Fibroblast of skin of right biceps (primary cell): ENCODE data around the gene SNRPF.
A peak's percentile ranks its signal among the peaks of the same experiment; 100 is the strongest.
"Not testable (repeated sequence)": the region's sequence is repeated elsewhere in the genome, so short reads cannot be mapped to it uniquely, and the experiment has no call there.

Source experiments
- DNase-seq: peaks from one replicate; pipeline ENCODE4 v3.0.0-alpha.2; 2013

Gene SNRPF

DNA sequence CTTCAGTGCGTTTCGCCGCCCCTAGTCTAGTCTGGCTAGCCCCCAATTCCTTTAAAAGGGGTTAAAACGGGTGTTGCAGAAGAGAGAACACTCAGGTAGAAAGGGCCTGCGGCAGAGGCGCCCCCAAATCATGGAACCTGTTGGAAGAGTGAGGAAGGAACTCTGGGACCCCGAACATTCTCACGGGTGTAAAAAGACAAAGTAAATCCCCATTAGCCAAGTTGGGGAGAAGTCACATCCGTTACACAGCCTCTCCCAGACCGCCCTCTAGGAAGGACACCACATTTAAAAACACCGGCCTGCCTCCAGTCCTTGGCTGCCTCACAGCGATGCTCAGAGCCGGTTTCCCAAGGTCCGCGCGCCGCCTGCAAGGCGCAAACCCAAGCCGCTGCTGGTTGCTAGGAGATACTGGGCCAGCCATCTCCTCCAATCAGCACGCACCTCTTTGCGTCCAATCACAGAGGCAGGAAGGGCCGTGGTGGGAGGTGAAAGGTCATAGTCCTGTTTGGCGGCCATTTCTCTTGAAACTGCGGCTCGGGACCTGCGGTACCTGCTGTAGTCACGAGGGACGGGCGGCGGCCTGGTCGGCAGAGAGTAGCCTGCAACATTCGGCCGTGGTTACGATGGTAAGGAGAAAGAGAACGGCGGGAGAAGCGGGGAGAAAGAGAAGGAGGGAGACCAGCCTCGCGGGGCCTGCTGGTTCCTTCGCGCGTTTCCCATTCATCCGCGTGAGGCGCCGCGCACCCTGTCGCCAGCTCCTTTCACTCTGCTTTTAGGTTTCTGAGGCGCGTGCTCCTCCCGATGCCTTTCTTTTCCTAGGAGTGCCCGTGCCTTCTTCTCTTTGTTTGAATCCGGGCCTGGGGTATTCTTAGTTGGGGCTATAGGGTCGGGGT lies at the start of gene SNRPF:
Gene SNRPF (plus strand): TSS at position 502 of the 893 bp plus-strand sequence. CDS start 122 bp downstream, at position 624.
- DNase-seq: peak; percentile 97

DNA sequence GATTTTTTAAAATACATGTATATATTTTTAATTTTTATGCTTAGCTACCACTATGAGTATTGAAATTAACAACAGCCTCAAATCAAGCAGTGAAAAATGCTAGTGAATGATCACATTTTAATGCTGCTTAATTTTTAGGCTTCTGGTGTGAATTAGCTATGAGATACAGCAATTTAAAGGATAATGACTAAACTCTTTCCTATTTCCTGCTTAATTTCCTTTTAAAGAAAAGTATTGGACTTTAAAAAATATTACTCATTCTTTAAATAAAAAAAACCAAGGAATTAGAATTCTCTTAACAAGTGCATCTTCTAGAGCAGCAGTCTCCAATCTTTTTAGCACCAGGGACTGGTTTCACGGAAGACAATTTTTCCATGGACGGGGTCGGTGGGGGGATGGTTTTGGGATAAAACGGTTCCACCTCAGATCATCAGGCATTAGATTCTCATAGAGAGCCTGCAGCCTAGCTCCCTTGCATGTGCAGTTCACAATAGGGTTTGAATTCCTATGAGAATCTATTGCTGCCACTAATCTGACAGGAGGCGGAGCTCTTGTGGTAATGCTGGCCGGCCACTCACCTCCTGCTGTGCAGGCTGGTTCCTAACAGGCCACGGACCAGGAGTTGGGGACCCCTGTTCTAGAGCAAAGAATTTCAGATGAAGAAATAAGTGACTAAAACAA lies 49.6 kb upstream of the SNRPF start:
- no peak for DNase-seq

DNA sequence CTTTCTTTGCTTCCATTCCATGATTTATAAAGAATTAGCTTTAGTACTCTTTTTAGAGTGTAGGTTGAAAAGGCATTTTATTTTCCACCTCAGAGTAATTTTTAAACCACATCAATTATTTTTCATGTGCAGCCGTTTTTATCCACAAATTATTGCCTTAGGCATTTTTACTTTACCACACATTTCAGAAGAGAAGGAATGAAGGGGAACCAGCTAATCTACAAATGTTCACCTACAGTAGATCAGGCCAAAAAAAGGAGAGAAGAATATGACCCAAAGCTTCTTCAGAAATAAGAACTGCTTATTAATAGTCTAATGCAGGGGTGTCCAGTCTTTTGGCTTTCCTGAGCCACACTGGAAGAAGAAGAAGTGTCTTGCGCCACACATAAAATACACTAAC lies 48.3 kb upstream of the SNRPF start:
- DNase-seq: no peak

DNA sequence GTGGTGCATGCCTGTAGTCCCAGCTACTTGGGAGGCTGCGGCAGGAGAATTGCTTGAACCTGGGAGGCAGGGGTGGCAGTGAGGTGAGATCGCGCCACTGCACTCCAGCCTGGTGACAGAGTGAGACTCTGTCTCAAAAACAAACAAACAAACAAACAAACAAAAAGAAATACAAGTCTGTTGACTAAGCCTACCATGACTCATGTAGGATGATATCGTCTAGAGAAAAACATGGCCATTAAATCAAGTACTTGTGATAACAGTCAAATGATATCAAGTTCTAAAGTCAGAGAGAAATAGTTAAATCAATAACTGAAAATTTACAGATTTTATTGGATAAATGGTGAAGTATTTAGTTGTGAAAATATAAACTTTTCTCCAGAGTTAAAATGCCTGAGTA lies 46.6 kb upstream of the SNRPF start:
- not testable (repeated sequence) for DNase-seq

DNA sequence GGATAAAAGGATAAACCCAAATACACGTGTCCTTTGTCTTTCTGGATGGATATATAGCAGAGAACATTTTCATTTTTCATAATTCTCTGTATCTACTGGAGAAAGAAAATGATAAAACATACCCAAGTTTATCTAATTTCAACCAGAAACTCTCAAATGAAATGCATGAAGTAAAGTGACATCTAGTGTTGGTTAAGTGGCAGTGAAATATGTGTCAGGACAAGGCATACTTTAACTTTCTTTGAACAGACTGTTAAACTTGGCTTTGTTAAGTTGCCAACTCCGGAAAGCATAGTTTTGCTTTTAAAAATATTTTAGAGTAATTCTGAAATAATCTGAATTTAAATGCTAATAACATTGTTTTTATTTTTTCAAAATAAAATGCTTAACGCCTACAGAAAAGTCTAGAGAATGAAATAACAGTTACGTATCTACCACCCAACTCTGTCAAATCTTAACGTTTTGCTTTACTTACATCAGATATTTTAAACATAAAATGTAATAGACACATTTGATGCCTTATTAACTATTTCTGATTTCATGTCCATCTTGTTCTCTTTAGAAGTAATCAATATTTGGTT lies 43.0 kb upstream of the SNRPF start:
- peak; percentile 38 for DNase-seq

DNA sequence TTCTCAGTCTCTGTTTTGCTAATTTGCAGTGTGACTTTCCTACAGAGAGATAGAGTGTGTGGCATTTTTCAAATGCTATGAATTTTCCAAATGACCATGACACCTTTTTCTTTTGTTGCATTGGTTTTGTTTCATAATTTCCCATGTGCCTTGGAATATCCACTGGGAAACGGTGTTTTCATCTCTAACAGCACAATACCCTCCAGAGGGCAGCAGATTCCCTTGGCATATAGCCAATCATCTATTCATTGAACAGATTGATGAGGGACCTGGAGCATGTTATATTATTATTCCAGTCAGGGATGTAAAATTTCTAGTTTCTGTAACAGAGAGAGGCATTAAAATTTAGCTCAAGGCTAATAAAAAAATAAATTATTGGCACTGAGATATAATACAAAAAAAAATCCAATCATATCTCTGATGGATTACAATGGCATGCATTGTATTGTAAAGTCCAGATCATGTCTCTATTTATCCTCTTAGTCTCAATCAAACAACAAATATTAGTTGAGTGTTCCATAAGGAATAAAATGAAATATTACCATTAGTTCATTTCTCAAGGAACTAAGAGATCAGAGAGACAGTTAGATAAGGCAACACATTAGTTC lies 38.6 kb upstream of the SNRPF start:
- DNase-seq: peak; percentile 53

DNA sequence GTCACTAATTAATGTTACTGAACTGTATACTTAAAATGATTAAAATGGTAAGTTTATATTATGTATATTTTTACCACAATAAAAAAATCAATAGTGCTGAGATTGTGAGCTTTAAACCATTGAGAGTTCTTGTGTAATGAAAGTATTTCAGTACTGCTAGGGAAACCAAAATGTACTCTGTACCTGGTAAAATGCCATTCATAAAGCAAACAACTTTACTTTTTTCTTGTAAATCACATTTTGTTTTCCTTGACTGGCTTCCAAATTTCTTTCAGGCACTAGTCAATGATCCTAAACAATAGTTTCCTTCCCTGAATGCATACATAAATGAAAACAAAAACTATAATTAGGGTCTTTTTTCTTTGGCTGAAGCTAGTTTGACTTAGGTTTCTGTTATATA lies 29.4 kb upstream of the SNRPF start:
- DNase-seq: no peak

DNA sequence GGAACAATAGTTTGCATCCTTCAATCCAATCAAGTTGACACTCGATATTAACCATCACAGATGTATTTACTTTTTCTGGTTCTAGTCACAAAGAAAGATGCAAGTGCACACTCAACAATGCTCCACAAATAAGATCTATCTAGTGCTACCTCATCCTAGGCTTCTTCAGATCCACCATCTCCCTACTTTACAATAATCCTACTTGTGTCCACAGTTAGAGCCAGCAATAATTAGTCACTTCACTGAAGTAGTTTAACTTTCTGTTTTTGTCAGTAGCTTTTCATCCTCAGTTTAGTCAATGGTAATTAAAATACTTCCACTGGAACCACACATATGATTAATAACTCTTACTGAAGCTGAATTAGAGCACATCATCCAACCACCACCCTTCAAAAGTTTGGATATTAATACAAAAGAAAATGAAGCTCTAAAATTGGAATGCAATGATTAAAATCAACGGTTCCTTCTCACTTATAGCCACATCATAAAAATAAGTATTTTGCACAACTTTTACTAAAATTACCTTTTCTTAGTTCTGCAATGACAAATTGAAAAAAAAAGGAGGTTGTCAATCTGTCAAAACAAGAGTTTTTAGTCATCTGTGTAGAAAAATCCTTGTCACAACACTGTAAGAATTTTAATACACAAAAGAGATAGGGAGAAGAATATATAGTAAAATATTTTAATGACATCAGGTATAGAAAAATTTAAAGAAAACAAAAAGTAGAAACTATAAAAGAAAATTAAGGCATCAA lies 28.2 kb upstream of the SNRPF start:
- no peak for DNase-seq

DNA sequence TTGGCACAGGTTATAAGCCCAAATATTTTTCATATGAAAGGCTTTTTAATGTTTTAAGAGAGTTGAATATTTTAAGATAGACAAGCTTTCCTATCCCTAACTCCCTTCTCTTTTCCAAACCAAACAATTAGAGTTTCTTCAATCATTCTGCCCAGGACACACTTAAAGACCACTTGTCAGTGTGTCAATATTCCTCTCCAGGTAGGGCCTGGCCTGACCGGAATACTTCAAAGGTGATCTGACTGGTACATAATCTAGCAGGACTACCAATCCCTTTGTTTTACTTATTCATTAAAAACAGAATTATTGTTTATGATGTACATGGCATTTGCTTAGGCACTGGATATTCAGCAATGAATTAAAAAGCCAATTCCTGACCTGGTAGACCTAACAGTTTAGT lies 24.2 kb upstream of the SNRPF start:
- no peak for DNase-seq

DNA sequence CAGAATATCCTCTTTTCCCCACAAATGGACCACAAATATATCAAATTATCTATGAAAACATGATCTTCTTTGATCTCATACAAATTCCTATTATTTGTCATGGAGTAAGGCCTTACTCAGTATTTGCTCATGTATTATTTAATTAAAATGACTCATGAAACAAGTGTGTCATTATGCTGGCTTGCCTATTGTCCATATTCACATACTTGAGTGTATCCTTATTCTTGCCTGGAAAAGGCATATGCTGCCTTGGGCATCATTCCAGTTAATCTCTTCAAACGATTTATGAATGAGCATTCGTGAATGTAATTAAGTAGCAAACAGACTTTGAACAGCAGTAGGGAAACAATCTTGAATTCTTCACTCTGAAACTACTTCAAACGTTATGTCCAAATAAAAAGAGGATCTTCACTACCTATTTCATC lies 22.6 kb upstream of the SNRPF start:
- DNase-seq: peak; percentile 74

DNA sequence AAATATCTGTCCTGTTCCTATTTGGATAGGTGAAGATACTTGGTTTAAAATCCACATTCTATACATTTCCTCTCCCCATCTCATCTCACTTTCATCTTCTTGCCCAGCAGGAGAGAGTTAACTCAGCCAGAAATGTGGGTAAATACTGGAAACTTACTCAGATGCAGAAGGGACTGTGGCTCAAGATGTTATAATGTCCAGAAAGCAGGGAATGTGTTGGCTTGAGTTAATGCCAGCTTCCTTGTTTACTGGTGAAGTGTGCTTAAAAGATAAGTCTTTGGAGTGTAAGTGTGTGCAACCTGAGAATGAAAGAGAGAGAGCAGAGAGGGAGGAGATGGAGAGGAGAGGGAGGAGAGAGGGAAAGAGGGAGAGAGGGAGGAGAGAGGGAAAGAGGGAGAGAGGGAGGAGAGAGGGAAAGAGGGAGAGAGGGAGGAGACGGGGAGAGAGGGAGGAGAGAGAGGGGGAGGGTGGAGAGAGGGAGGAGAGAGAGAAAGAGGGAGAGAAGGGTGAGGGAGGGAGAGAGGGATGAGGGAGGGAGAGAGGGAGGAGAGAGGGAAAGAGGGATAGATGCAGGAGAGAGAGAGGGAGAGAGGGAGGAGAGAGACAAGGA lies 22.0 kb upstream of the SNRPF start:
- DNase-seq: peak; percentile 15

DNA sequence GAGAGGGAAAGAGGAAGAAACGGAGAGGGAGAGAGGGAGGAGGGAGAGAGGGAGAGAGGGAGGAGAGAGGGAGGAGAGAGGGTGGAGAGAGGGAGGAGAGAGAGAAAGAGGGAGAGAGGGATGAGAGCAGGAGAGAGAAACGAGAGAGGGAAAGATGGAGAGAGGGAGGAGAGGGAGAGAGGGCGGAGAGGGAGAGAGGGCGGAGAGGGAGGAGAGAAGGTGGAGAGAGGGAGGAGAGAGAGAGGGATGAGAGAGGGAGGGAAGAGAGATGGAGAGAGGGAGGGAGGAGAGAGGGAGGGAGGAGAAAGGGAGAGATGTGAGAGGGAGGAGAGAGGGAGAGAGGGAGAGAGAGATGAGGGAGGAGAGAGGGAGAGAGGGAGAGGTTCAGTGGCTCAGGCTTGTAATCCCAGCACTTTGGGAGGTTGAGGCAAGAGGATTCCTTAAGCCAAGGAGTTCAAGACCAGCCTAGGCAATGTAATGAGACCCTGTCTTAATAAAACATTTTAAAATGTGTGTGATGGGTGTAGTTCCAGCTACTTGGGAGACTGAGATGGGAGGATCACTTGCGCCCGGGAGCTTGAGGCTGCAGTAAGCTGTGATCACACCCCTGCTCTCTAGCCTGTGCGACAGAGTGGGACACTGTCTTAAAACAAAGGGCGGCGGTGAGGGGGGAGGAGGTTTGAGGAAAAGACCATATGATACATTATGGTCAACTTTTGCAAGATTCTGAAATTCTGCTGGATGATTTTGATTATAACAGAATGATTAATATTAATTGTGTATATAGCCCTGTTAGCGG lies 21.3 kb upstream of the SNRPF start:
- DNase-seq: no peak

DNA sequence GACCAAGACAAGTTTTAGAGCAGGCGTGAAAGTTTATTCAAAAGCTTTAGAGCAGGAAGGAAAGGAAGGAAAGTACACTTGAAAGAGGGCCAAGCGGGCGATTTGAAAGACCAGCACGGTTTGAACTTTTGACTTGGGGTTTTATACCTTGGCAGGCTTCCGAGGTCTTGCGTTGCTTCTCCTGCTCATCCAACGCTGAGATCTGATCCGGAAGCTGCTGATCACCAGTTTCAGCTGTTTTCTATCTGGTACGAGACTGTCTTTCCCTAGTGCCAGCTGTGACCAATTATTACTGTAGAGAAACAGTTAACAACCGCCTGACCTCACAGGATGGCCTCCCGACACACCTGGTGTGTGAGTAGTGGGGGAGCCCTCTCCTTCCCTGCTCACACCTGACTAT lies 20.6 kb upstream of the SNRPF start:
- DNase-seq: peak; percentile 55

DNA sequence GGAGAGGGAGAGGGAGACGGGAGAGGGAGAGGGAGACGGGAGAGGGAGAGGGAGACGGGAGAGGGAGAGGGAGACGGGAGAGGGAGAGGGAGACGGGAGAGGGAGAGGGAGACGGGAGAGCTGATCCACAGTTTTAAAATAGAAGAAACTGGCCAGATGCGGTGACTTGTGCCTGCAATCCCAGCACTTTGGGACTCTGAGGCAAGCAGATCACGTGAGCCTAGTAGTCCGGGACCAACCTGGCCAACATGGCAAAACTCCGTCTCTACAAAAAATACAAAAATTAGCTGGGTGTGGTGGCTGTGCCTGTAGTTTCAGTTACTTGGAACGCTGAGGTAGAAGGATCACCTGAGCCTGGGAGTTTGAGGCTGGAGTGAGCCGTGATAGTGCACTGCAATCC lies 16.3 kb upstream of the SNRPF start:
- DNase-seq: not testable (repeated sequence)

DNA sequence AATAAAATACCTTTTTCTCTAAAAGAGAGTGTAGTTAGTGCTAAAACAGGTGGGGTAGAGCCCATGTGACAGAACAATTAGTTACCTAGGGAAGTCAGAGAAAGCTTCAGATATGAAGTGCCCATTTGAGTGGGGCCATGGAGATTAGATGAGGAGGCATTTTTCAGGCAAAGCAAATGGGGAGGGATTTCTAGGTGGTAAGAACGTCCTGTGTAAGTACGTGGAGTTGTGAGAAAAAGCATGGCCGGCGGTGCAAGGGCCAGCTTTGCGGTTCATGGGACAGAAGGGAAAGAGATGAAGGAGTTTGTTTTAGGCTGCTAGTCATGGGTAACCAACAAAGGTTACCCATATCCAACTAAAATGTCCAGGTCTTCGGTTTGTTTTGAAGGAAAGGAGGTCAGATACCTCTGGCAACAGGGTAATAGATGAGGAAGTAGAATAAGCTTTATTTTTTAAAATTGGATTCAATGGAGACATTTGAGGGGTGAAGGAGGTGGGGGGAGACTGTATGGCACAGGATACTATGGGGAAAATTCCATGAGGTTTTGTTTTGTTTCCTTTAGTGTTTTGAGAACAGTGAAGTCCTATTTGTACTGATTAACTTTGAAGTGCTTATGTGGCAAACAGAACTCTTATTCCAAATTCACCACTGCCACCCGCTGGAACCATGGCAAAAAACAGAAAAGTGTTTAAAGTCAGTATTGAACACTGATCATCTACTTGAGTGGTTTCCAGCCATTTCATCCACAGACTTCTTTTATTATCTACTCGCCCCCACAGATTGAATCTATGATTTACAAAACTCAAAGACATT lies 10.0 kb upstream of the SNRPF start:
- peak; percentile 15 for DNase-seq

DNA sequence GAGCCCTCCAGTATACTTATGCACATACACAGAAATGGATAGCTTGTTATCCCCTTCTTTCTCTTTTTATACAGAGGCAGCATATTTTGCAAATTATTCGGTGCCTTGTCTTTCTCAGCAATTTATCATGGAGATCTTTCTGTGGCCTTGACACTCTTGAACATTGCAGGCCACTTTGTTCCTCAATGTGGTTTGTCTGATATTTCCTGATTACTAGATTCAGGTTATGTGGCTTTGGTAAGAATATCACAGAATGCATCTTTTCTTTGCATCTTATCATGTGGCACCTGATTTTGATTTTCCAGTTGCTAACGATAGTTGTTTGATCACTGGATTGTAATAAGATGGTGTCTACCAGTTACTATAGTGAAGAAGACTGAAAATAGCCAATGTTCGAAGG lies 7.1 kb upstream of the SNRPF start:
- no peak for DNase-seq

DNA sequence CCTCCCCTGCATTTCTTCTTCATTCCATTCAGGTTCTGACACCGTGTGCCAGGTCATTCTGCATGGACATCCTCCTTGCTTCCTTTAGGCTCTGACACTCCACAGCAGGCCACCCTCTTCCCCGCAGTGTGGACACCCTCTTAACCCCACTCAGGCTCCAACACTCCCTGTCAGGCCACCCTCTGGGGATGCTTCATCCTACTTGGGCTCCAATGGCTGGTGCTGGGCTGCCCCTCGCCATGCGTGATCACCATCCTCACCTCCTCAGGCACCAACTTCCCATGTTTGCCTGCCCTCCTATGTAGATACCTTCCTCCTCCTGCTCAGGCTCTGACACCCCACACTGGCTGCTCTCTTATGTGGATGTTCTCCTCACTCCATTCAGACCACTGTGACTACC lies 6.6 kb upstream of the SNRPF start:
- no peak for DNase-seq

DNA sequence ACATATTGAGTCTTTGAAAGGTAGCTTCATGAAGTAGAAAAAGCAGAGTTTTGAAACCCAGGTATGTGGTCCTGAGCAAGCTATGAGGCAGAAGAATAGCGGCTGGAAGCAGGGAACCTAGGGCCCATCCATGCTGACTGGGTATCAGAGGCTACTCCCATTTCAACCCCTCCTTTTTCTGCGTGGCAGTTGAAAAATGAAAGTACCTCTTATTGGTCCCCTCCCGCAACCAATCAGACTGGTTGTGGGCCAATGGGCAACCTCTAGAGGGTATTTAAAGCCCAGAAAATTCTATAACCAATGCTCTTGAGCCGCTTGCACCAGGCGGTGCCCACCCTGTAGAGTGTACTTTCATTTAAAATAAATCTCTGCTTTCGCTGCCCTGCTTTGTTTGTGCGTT lies 1.6 kb upstream of the SNRPF start:
- no peak for DNase-seq

DNA sequence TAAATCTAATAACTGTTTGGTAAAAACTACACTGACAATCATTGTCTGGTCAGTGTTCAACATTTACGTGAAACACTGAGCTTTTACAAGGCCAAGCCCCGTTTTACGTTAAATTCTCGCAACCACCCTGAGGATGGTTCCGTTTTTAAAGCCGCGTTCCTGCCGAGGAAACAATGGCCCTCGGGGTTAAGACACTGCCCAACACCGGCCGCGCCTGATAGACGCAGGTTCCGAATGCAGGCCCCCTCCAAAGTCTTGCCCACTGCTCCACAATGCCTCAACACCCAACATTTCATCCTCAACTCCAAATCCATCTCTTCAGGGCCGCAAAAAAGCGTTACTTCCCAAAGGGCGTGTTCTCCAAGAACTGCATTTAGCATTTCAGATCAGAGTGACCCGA lies 953 bp upstream of the SNRPF start:
- no peak for DNase-seq

DNA sequence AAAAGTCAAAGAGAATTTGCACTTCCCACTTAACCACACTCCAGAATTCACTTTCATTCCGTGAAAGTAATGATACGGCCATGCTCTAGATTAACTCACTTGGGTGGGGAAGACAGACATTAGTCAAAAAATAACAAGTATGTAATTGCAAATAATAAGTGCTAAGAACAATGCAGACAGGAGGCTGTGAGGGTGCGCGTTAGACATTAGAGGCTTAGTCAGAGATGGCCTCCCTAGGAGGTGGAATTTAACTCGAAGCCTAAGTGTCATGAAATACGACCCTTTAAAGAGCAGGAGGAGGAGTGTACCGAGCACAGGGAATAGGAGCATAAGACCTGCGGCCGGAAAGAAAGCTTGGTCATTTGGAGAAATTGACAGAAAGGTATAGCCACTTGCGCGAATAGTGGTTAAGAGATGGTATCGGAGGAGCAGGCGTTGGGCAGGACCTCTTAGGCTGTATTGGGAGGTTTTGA lies 628 bp downstream of the SNRPF start:
- peak; percentile 38 for DNase-seq
